SK-N-SH (cell line): ENCODE measurements around the gene XIRP1. TPM values are rescaled to one million over a fixed set of nuclear protein-coding genes. Genes with fewer than 3 reads are reported as not detected.

ENCODE experiments used
- CTCF ChIA-PET: fragments of 300-600, 350-600 bp; formaldehyde crosslinking; extraction: SDS; loops from one replicate; lab custom pipeline; 2021; lab: Yijun Ruan, JAX
- POLR2A ChIA-PET: fragments of 350-600 bp; sonication (Branson Sonifier 250); formaldehyde crosslinking; extraction: SDS; loops from one replicate; lab custom pipeline; 2020; ENCODE audit warnings: antibody characterized with exemption, inconsistent platforms; lab: Yijun Ruan, JAX
- DNase-seq: peaks from one replicate; pipeline ENCODE4 v3.0.0; 2012
- H2AFZ ChIP-seq: fragments of 200-600 bp; sonication (generic); 2 replicates; pipeline ENCODE4 v1.8.1; 2016; ENCODE audit warnings: antibody characterized with exemption, mild to moderate bottlenecking, low read depth
- H3F3A ChIP-seq: fragments of 200-600 bp; sonication (generic); replicated peaks from 2 replicates; pipeline ENCODE3; 2016; ENCODE audit warnings: antibody characterized with exemption, mild to moderate bottlenecking; ENCODE audit not compliant: insufficient read depth
- H3K27ac ChIP-seq, 2 experiments: fragments of 200-500 bp in 1 of 2; fragments of 200-600 bp in 1 of 2; sonication (Bioruptor generic) in 1 of 2; sonication (generic), shearing (Covaris generic) in 1 of 2; 2 replicates each; pipeline versions ENCODE4 v1.5.1 to v1.6.1; 2014 to 2016; ENCODE audit warnings: low read depth in 2 of 2, inconsistent platforms in 1 of 2, low read length in 1 of 2, mild to moderate bottlenecking in 1 of 2, mixed read lengths in 1 of 2
- H3K27me3 ChIP-seq: fragments of 200-600 bp; sonication (generic), shearing (Covaris generic); 2 replicates; pipeline ENCODE4 v1.6.1; 2016; ENCODE audit warnings: mixed run types; ENCODE audit not compliant: insufficient read depth
- H3K36me3 ChIP-seq, 2 experiments: fragments of 200-500 bp in 1 of 2; fragments of 200-600 bp in 1 of 2; sonication (Bioruptor generic) in 1 of 2; sonication (generic) in 1 of 2; replicated peaks in 1 of 2; 2 replicates each; pipeline versions ENCODE3 to v1.5.1; 2014 to 2016; ENCODE audit warnings: low read length in 1 of 2, mild to moderate bottlenecking in 1 of 2; ENCODE audit not compliant: insufficient read depth in 2 of 2, control insufficient read depth in 1 of 2
- H3K4me1 ChIP-seq, 2 experiments: fragments of 200-500 bp in 1 of 2; fragments of 200-600 bp in 1 of 2; sonication (Bioruptor generic) in 1 of 2; sonication (generic), shearing (Covaris generic) in 1 of 2; 2 replicates each; pipeline versions ENCODE4 v1.5.1 to v1.6.1; 2014 to 2016; ENCODE audit warnings: low read depth in 1 of 2, low read length in 1 of 2, mixed run types in 1 of 2; ENCODE audit not compliant: insufficient read depth in 2 of 2, control insufficient read depth in 1 of 2
- H3K4me2 ChIP-seq: fragments of 200-600 bp; sonication (generic), shearing (Covaris generic); 2 replicates; pipeline ENCODE4 v1.6.1; 2017; ENCODE audit warnings: mixed run types
- H3K4me3 ChIP-seq, 2 experiments: fragments of 200-500 bp in 1 of 2; fragments of 200-600 bp in 1 of 2; sonication (Bioruptor generic) in 1 of 2; sonication (generic), shearing (Covaris generic) in 1 of 2; 2 replicates each; pipeline versions ENCODE4 v1.5.1 to v1.8.1; 2014 to 2016; ENCODE audit warnings: low read depth in 2 of 2, inconsistent platforms in 1 of 2, low read length in 1 of 2, mild to moderate bottlenecking in 1 of 2, mixed read lengths in 1 of 2, moderate library complexity in 1 of 2
- H3K79me2 ChIP-seq: fragments of 200-600 bp; sonication (generic); 2 replicates; pipeline ENCODE4 v1.8.1; 2017; ENCODE audit warnings: mild to moderate bottlenecking; ENCODE audit not compliant: insufficient read depth
- H3K9ac ChIP-seq: fragments of 200-600 bp; sonication (generic); 2 replicates; pipeline ENCODE4 v1.6.1; 2017; ENCODE audit warnings: mixed run types
- H3K9me2 ChIP-seq: fragments of 200-600 bp; sonication (generic); 2 replicates; pipeline ENCODE4 v1.6.1; 2017; ENCODE audit warnings: mixed run types
- H3K9me3 ChIP-seq: fragments of 200-600 bp; sonication (generic); 2 replicates; pipeline ENCODE4 v1.6.1; 2017; ENCODE audit warnings: mixed run types, mild to moderate bottlenecking, moderate library complexity
- H4K20me1 ChIP-seq: fragments of 200-600 bp; sonication (generic); 2 replicates; pipeline ENCODE4 v1.6.1; 2017; ENCODE audit warnings: mild to moderate bottlenecking, mixed run types; ENCODE audit not compliant: insufficient read depth
- FOSL2 ChIP-seq: IDR thresholded peaks from 2 replicates; pipeline ENCODE4 v1.4.0; 2012; ENCODE audit warnings: low read depth, mild to moderate bottlenecking, moderate library complexity, borderline replicate concordance
- GABPA ChIP-seq: IDR thresholded peaks from 2 replicates; pipeline ENCODE4 v1.4.0; 2012; ENCODE audit warnings: low read depth, mild to moderate bottlenecking
- GATA2 ChIP-seq: sonication (generic); formaldehyde crosslinking; IDR thresholded peaks from 2 replicates; pipeline ENCODE4 v1.5.0; 2020; ENCODE audit warnings: mild to moderate bottlenecking, missing genetic modification reagents
- MEF2A ChIP-seq: IDR thresholded peaks from 2 replicates; pipeline ENCODE4 v1.4.0; 2012; ENCODE audit warnings: low read depth, borderline replicate concordance
- MXI1 ChIP-seq: IDR thresholded peaks from 2 replicates; pipeline ENCODE4 v1.6.1; 2012; ENCODE audit warnings: mild to moderate bottlenecking, low read depth, low read length, improper control_type of control experiment
- RAD21 ChIP-seq: IDR thresholded peaks from 2 replicates; pipeline ENCODE4 v1.6.1; 2012; ENCODE audit warnings: mild to moderate bottlenecking, low read length
- RFX5 ChIP-seq: IDR thresholded peaks from 2 replicates; pipeline ENCODE4 v1.6.1; 2012; ENCODE audit warnings: mild to moderate bottlenecking, improper control_type of control experiment, low read length
- RXRA ChIP-seq: IDR thresholded peaks from 2 replicates; pipeline ENCODE4 v1.4.0; 2012; ENCODE audit warnings: low read depth, mild to moderate bottlenecking, borderline replicate concordance
- SMC3 ChIP-seq: IDR thresholded peaks from 2 replicates; pipeline ENCODE4 v1.6.1; 2012; ENCODE audit warnings: low read depth, low read length, improper control_type of control experiment
- TAF1 ChIP-seq: IDR thresholded peaks from 2 replicates; pipeline ENCODE4 v1.6.1; 2012; ENCODE audit warnings: low read depth, mild to moderate bottlenecking, low read length, moderate library complexity, borderline replicate concordance
- TCF12 ChIP-seq: IDR thresholded peaks from 2 replicates; pipeline ENCODE4 v1.4.0; 2012
- WGBS: methylation state at CpG from one replicate; pipeline ENCODE4 v1.1.6; 2017; ENCODE audit warnings: low lambda C conversion rate; 5-methylcytosine and 5-hydroxymethylcytosine counted together
- polyA plus RNA-seq, 3 experiments: library from polyadenylated mRNA; depleted of rRNA; stranded (reverse); fragments of >200 nt; gene quantifications; 2 replicates each; pipeline ENCODE4 v1.2.3, GENCODE V29; 2012
- TF ChIP-seq, protein P1 (sequence below): fragments of 150-350 bp; IDR thresholded peaks from 2 replicates; pipeline ENCODE4 v1.6.1; 2017; ENCODE audit warnings: antibody characterized with exemption, low read length, low read depth, borderline replicate concordance
- TF ChIP-seq, protein P2 (sequence below): IDR thresholded peaks from 2 replicates; pipeline ENCODE4 v1.6.1; 2012; ENCODE audit warnings: mild to moderate bottlenecking, low read depth, low read length, moderate library complexity
- TF ChIP-seq, protein P3 (sequence below): IDR thresholded peaks from 2 replicates; pipeline ENCODE4; 2012
- TF ChIP-seq, protein P4 (sequence below): IDR thresholded peaks from 2 replicates; pipeline ENCODE4 v1.4.0; 2012; ENCODE audit warnings: low read depth

Gene XIRP1
- polyA plus RNA-seq, 1 of the 3 experiments (the other 2 are of a cell fraction): not detected

DNA sequence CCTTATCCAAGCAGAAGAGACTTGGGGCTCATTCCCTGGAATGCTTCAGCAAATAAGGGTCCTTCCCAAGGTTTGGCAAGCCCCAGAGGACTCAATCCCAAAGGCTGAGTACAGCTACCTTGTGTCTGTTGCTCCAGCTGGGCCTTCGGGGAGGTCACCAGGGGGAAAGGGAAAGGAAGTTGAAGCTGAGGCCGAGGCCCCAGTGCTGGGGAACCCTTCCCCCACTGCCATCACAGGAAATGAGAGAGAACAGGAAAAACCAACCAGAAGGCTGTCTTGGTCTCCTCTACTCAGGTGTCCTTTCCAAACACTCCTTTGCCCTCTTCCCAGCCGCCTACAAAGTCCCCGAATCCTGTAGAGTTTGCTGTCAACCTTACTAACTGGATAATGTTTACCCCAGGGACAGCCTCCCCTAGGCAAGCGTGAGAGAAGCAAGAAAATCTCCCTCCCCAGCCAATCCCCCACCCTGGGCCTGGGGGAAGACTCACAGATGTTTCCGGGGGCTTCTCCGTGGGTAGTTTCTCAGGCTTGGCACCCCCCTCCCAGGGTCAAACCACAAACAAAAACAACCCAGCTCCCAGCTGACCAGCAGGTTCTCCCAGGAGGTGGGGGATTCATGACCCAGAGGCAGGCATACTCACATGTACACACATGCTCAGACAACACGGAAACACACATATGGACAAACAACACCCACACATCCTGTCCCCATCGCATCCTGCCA is 44.5 kb downstream of the XIRP1 start:
- CTCF ChIA-PET: interaction anchor here (0.9 to 2.5 kb wide), 4 partner anchors 12 to 144 kb away, joined by 3 to 6 read pairs (median 4); no protein-coding TSS in a partner anchor
- no peaks in the 10 kb centered on the region for H3K9me3 ChIP-seq

More for the DNA sequence above, 44.5 kb downstream of the XIRP1 start:
- POLR2A ChIA-PET: no interaction called here
- Histone ChIP-seq H3K36me3 (peaks cover 26 to 34% of the 10 kb centered on the region in 2 experiments), H3K4me1 (peaks cover 43 to 88% of the 10 kb centered on the region in 2 experiments), H3K4me3 (0 out of 4 replicates have a peak overlapping the region, but pooled peaks of 1 of the 2 experiments have one; percentile 28), H3K9ac (peak overlapping the region; percentile 49; the same call in 1 of the 2 replicates), H3K27ac (peak overlapping the region; percentile 90 to 100), H3K27me3 (no peaks in the 10 kb centered on the region), H3F3A (peaks cover 54% of the 10 kb centered on the region), H3K79me2 (peaks cover 93% of the 10 kb centered on the region), H4K20me1 (peaks cover 43% of the 10 kb centered on the region), H3K4me2 (peak overlapping the region; percentile 97), H2AFZ (no peak overlapping the region), H3K9me2 (no peaks in the 10 kb centered on the region)
- no peak for DNase-seq
- 70% methylated on average over 6 of the region's 9 CpGs for WGBS
- TF ChIP-seq, protein P1, sequence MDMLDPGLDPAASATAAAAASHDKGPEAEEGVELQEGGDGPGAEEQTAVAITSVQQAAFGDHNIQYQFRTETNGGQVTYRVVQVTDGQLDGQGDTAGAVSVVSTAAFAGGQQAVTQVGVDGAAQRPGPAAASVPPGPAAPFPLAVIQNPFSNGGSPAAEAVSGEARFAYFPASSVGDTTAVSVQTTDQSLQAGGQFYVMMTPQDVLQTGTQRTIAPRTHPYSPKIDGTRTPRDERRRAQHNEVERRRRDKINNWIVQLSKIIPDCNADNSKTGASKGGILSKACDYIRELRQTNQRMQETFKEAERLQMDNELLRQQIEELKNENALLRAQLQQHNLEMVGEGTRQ: no peak
- no peak for TF ChIP-seq MXI1
- TF ChIP-seq, protein P2, sequence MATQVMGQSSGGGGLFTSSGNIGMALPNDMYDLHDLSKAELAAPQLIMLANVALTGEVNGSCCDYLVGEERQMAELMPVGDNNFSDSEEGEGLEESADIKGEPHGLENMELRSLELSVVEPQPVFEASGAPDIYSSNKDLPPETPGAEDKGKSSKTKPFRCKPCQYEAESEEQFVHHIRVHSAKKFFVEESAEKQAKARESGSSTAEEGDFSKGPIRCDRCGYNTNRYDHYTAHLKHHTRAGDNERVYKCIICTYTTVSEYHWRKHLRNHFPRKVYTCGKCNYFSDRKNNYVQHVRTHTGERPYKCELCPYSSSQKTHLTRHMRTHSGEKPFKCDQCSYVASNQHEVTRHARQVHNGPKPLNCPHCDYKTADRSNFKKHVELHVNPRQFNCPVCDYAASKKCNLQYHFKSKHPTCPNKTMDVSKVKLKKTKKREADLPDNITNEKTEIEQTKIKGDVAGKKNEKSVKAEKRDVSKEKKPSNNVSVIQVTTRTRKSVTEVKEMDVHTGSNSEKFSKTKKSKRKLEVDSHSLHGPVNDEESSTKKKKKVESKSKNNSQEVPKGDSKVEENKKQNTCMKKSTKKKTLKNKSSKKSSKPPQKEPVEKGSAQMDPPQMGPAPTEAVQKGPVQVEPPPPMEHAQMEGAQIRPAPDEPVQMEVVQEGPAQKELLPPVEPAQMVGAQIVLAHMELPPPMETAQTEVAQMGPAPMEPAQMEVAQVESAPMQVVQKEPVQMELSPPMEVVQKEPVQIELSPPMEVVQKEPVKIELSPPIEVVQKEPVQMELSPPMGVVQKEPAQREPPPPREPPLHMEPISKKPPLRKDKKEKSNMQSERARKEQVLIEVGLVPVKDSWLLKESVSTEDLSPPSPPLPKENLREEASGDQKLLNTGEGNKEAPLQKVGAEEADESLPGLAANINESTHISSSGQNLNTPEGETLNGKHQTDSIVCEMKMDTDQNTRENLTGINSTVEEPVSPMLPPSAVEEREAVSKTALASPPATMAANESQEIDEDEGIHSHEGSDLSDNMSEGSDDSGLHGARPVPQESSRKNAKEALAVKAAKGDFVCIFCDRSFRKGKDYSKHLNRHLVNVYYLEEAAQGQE: no peak
- no peak for TF ChIP-seq RAD21
- no peak for TF ChIP-seq GATA2 (CRISPR knock-in tag)
- no peak for TF ChIP-seq RFX5
- no peak for TF ChIP-seq GABPA
- TF ChIP-seq RXRA: no peak
- no peak for TF ChIP-seq TAF1
- TF ChIP-seq, protein P3, sequence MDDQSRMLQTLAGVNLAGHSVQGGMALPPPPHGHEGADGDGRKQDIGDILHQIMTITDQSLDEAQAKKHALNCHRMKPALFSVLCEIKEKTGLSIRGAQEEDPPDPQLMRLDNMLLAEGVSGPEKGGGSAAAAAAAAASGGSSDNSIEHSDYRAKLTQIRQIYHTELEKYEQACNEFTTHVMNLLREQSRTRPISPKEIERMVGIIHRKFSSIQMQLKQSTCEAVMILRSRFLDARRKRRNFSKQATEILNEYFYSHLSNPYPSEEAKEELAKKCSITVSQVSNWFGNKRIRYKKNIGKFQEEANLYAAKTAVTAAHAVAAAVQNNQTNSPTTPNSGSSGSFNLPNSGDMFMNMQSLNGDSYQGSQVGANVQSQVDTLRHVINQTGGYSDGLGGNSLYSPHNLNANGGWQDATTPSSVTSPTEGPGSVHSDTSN: no peak
- no peak for TF ChIP-seq FOSL2
- no peak for TF ChIP-seq MEF2A
- TF ChIP-seq SMC3: no peak
- no peak for TF ChIP-seq TCF12
- TF ChIP-seq, protein P4, sequence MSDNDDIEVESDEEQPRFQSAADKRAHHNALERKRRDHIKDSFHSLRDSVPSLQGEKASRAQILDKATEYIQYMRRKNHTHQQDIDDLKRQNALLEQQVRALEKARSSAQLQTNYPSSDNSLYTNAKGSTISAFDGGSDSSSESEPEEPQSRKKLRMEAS: no peak
